H9 (cell line): ENCODE results near the gene DPP10. TPM values are rescaled to one million over a fixed set of nuclear protein-coding genes. Genes with fewer than 3 reads are reported as not detected.

Source experiments
- DNase-seq: peaks from one replicate; pipeline ENCODE4 v3.0.0-alpha.2; 2017
- H2AFZ ChIP-seq: one replicate; pipeline ENCODE4 v1.6.1; 2013; ENCODE audit warnings: mild to moderate bottlenecking, low read length, control low read depth, moderate library complexity
- H2AK5ac ChIP-seq: 2 replicates; pipeline ENCODE4 v1.6.1; 2013; ENCODE audit warnings: low read length, control low read depth, mixed read lengths; ENCODE audit not compliant: insufficient read length
- H2BK120ac ChIP-seq: one replicate; pipeline ENCODE4 v1.6.1; 2013; ENCODE audit warnings: low read depth, mild to moderate bottlenecking, low read length, control low read depth, inconsistent platforms; ENCODE audit not compliant: poor library complexity, severe bottlenecking
- H2BK12ac ChIP-seq: 2 replicates; pipeline ENCODE4 v1.6.1; 2013; ENCODE audit warnings: low read length, control low read depth, mixed read lengths, low read depth; ENCODE audit not compliant: insufficient read length
- H2BK15ac ChIP-seq: 2 replicates; pipeline ENCODE4 v1.6.1; 2013; ENCODE audit warnings: low read depth, low read length, control low read depth
- H2BK20ac ChIP-seq: one replicate; pipeline ENCODE4 v1.6.1; 2013; ENCODE audit warnings: low read depth, mild to moderate bottlenecking, low read length, control low read depth, inconsistent platforms; ENCODE audit not compliant: poor library complexity, severe bottlenecking
- H2BK5ac ChIP-seq: 2 replicates; pipeline ENCODE4 v1.6.1; 2013; ENCODE audit warnings: low read length, control low read depth, mixed read lengths; ENCODE audit not compliant: insufficient read length
- H3K14ac ChIP-seq: 2 replicates; pipeline ENCODE4 v1.6.1; 2013; ENCODE audit warnings: low read length, control low read depth; ENCODE audit not compliant: insufficient read depth
- H3K18ac ChIP-seq: 2 replicates; pipeline ENCODE4 v1.6.1; 2013; ENCODE audit warnings: low read depth, mild to moderate bottlenecking, mixed read lengths, low read length, control low read depth; ENCODE audit not compliant: insufficient read length
- H3K23ac ChIP-seq: 2 replicates; pipeline ENCODE4 v1.6.1; 2013; ENCODE audit warnings: low read length, control low read depth, mixed read lengths, low read depth; ENCODE audit not compliant: insufficient read length
- H3K23me2 ChIP-seq: 2 replicates; pipeline ENCODE4 v1.6.1; 2013; ENCODE audit warnings: low read depth, mild to moderate bottlenecking, mixed read lengths, low read length, control low read depth; ENCODE audit not compliant: insufficient read length, poor library complexity, severe bottlenecking
- H3K27ac ChIP-seq: 2 replicates; pipeline ENCODE4 v1.5.1; 2013; ENCODE audit warnings: low read length, control low read depth, mixed read lengths, low read depth; ENCODE audit not compliant: insufficient read length
- H3K27me3 ChIP-seq: 2 replicates; pipeline ENCODE4 v1.6.1; 2013; ENCODE audit warnings: low read length, control low read depth, inconsistent platforms; ENCODE audit not compliant: insufficient read depth
- H3K4ac ChIP-seq: 2 replicates; pipeline ENCODE4 v1.6.1; 2013; ENCODE audit warnings: low read depth, mild to moderate bottlenecking, control low read depth, inconsistent platforms, low read length, moderate library complexity
- H3K4me1 ChIP-seq: 2 replicates; pipeline ENCODE4 v1.6.1; 2013; ENCODE audit warnings: low read length, control low read depth, inconsistent platforms; ENCODE audit not compliant: insufficient read depth
- H3K4me2 ChIP-seq: 2 replicates; pipeline ENCODE4 v1.6.1; 2013; ENCODE audit warnings: low read length, control low read depth, mixed read lengths; ENCODE audit not compliant: insufficient read length, insufficient read depth
- H3K56ac ChIP-seq: 2 replicates; pipeline ENCODE4 v1.6.1; 2013; ENCODE audit warnings: low read depth, mild to moderate bottlenecking, mixed read lengths, low read length, control low read depth; ENCODE audit not compliant: insufficient read length
- H3K79me1 ChIP-seq: 2 replicates; pipeline ENCODE4 v1.6.1; 2013; ENCODE audit warnings: low read depth, mild to moderate bottlenecking, moderate library complexity, low read length, control low read depth, inconsistent platforms; ENCODE audit not compliant: insufficient read depth, poor library complexity, severe bottlenecking
- H3K79me2 ChIP-seq: 2 replicates; pipeline ENCODE4 v1.6.1; 2013; ENCODE audit warnings: low read length, control low read depth, inconsistent platforms; ENCODE audit not compliant: insufficient read depth
- H3K9ac ChIP-seq: 2 replicates; pipeline ENCODE4 v1.6.1; 2013; ENCODE audit warnings: low read length, control low read depth, mixed read lengths; ENCODE audit not compliant: insufficient read length; ENCODE audit errors: extremely low read depth
- H3K9me3 ChIP-seq: one replicate; pipeline ENCODE4 v1.6.1; 2013; ENCODE audit warnings: low read depth, low read length, inconsistent platforms; ENCODE audit not compliant: control insufficient read depth
- H3T11ph ChIP-seq: one replicate; pipeline ENCODE4 v1.6.1; 2013; ENCODE audit warnings: mild to moderate bottlenecking, low read length, control low read depth, inconsistent platforms
- H4K20me1 ChIP-seq: one replicate; pipeline ENCODE4 v1.6.1; 2013; ENCODE audit not compliant: control insufficient read depth, insufficient read length, insufficient read depth
- H4K5ac ChIP-seq: 2 replicates; pipeline ENCODE4 v1.6.1; 2013; ENCODE audit warnings: low read depth, mild to moderate bottlenecking, mixed read lengths, low read length, control low read depth; ENCODE audit not compliant: insufficient read length
- H4K8ac ChIP-seq: replicated peaks from 2 replicates; pipeline ENCODE4 v1.6.1; 2013; ENCODE audit warnings: low read length, control low read depth, mixed read lengths, low read depth; ENCODE audit not compliant: insufficient read length
- H4K91ac ChIP-seq: 2 replicates; pipeline ENCODE4 v1.6.1; 2013; ENCODE audit warnings: low read depth, mild to moderate bottlenecking, moderate library complexity, mixed read lengths, low read length, control low read depth; ENCODE audit not compliant: insufficient read length
- H3K27ac Mint-ChIP-seq, 3 experiments: 2 replicates in 2 of 3; 3 replicates in 1 of 3; pipeline ENCODE4 v1.8.0; 2020 to 2021; ENCODE audit warnings: mixed read lengths in 3 of 3, mild to moderate bottlenecking in 1 of 3, moderate library complexity in 1 of 3
- H3K27me3 Mint-ChIP-seq: 2 replicates; pipeline ENCODE4 v1.8.0; 2021; ENCODE audit warnings: low read depth, mild to moderate bottlenecking, moderate library complexity, mixed read lengths
- H3K36me3 Mint-ChIP-seq, 3 experiments: 2 replicates in 2 of 3; 3 replicates in 1 of 3; pipeline ENCODE4 v1.8.0; 2020 to 2021; ENCODE audit warnings: low read depth in 3 of 3, mixed read lengths in 3 of 3; ENCODE audit not compliant: insufficient read depth in 1 of 3
- H3K4me1 Mint-ChIP-seq, 2 experiments: 2 replicates each; pipeline ENCODE4 v1.8.0; 2020; ENCODE audit warnings: mixed read lengths in 2 of 2
- H3K4me3 Mint-ChIP-seq, 2 experiments: 2 replicates in 1 of 2; 3 replicates in 1 of 2; pipeline ENCODE4 v1.8.0; 2020 to 2021; ENCODE audit warnings: mild to moderate bottlenecking in 2 of 2, mixed read lengths in 2 of 2, moderate library complexity in 1 of 2
- H3K9me3 Mint-ChIP-seq, 2 experiments: 2 replicates in 1 of 2; 3 replicates in 1 of 2; pipeline ENCODE4 v1.8.0; 2020; ENCODE audit warnings: mild to moderate bottlenecking in 2 of 2, mixed read lengths in 2 of 2, moderate library complexity in 1 of 2
- CTCF ChIP-seq: fragments of 200-600 bp; sonication (generic); conservative IDR thresholded peaks from 3 replicates; pipeline ENCODE4 v1.8.0; 2021; ENCODE audit warnings: antibody characterized with exemption, mild to moderate bottlenecking
- WGBS: extraction: QIAGEN DNeasy Blood & Tissue Kit; methylation state at CpG from one replicate; pipeline ENCODE4 v1.1.7; 2013; ENCODE audit warnings: missing lambda C conversion rate, low lambda C conversion rate, mixed read lengths; ENCODE audit not compliant: insufficient read length; ENCODE audit errors: extremely low coverage; 5-methylcytosine and 5-hydroxymethylcytosine counted together
- total RNA-seq: library from RNA; stranded (reverse); gene quantifications from 2 replicates; pipeline ENCODE4 v1.2.1, GENCODE V29; 2021

Gene DPP10
- total RNA-seq, 1 experiment from 2014 or later: 11.3 TPM

- Histone ChIP-seq H3K9ac (no peak overlapping the region), H2BK12ac (no peak overlapping the region), H3K79me2 (no peaks in the 10 kb centered on the region), H4K20me1 (no peaks in the 10 kb centered on the region), H3K27me3 (no peaks in the 10 kb centered on the region), H3K14ac (no peak overlapping the region), H2BK5ac (no peak overlapping the region), H3K27ac (no peak overlapping the region), H4K91ac (no peak overlapping the region), H3K23ac (no peak overlapping the region), H3K79me1 (no peaks in the 10 kb centered on the region), H4K5ac (no peak overlapping the region), H2AFZ (no peak overlapping the region), H3K4ac (no peak overlapping the region), H2BK15ac (no peak overlapping the region), H2AK5ac (no peak overlapping the region), H3K4me1 (no peaks in the 10 kb centered on the region), H3K18ac (no peak overlapping the region), H2BK20ac (no peak overlapping the region), H3K56ac (no peak overlapping the region), H4K8ac (no peak overlapping the region), H3K9me3 (no peaks in the 10 kb centered on the region), H3K23me2 (no peaks in the 10 kb centered on the region), H2BK120ac (no peak overlapping the region), H3T11ph (no peak overlapping the region), H3K4me2 (no peak overlapping the region)
- no peak for DNase-seq
- no CpG with 5 or more reads among the region's 7 CpGs for WGBS
- H3K27me3 Mint-ChIP-seq: no peaks in the 10 kb centered on the region
- H3K4me1 Mint-ChIP-seq: peaks cover 14 to 15% of the 10 kb centered on the region in 2 experiments
- peaks cover 3 to 6% of the 10 kb centered on the region in 2 experiments for H3K9me3 Mint-ChIP-seq
- no peak overlapping the region for H3K27ac Mint-ChIP-seq
- H3K36me3 Mint-ChIP-seq: peaks cover 0 to 4% (median 0%) of the 10 kb centered on the region in 3 experiments; a peak in 2 of 7 replicates
- H3K4me3 Mint-ChIP-seq: no peak overlapping the region
- TF ChIP-seq CTCF: no peak
These were observed 186.0 kb downstream of the DPP10 start for GRCh38 chr2:114628481-114628880.
